GOT3 (cell line): ENCODE data around the gene DDN.

Source experiments
- DNase-seq: peaks from one replicate; lab custom pipeline; 2025; ENCODE audit warnings: mixed read lengths; lab: John Stamatoyannopoulos, UW

The DDN gene

GRCh38 chr12:49013428-49013827 lies 14.3 kb upstream of the DDN start:
- DNase-seq, result no peak

GRCh38 chr12:49012739-49013138 lies 13.6 kb upstream of the DDN start:
- no peak for DNase-seq

GRCh38 chr12:49010092-49010668 lies 11.0 kb upstream of the DDN start:
- DNase-seq, result no peak

- no peak for DNase-seq
Observed at GRCh38 chr12:49008943-49009342, 9.8 kb upstream of the DDN start.

- no peak for DNase-seq
Observed at GRCh38 chr12:49000346-49000745, 1.2 kb upstream of the DDN start.

GRCh38 chr12:48998497-48999353 lies 450 bp downstream of the DDN start:
- DNase-seq, result no peak

GRCh38 chr12:48997719-48998496 lies 1.3 kb downstream of the DDN start:
- DNase-seq, result no peak

- DNase-seq, result no peak
Observed at GRCh38 chr12:48996794-48997718, 2.1 kb downstream of the DDN start.

GRCh38 chr12:48995086-48995879 lies 3.9 kb downstream of the DDN start:
- DNase-seq, result peak; percentile 61

GRCh38 chr12:48994224-48995085 lies 4.7 kb downstream of the DDN start:
- DNase-seq, result no peak

- no peak for DNase-seq
Observed at GRCh38 chr12:48993787-48994186, 5.4 kb downstream of the DDN start.

- no peak for DNase-seq
Observed at GRCh38 chr12:48991247-48992050, 7.7 kb downstream of the DDN start.

- no peak for DNase-seq
Observed at GRCh38 chr12:48990552-48990951, 8.6 kb downstream of the DDN start.

GRCh38 chr12:48988030-48988649 lies 11.0 kb downstream of the DDN start:
- no peak for DNase-seq

- DNase-seq, result no peak
Observed at GRCh38 chr12:48986720-48987291, 12.4 kb downstream of the DDN start.

GRCh38 chr12:48985901-48986300 lies 13.3 kb downstream of the DDN start:
- no peak for DNase-seq

- no peak for DNase-seq
Observed at GRCh38 chr12:48985475-48985897, 13.7 kb downstream of the DDN start.

GRCh38 chr12:48982397-48983080 lies 16.6 kb downstream of the DDN start:
- no peak for DNase-seq
